GM23248 (cell line): Measurements from ENCODE around the gene SLC6A19. TPM values are rescaled to one million over a fixed set of nuclear protein-coding genes. Genes with fewer than 3 reads are reported as not detected.

Source experiments
- DNase-seq: peaks from one replicate; pipeline ENCODE4 v3.0.0-alpha.2; 2015
- H2AFZ ChIP-seq: fragments of 200-600 bp; sonication (generic); 2 replicates; pipeline ENCODE4 v1.6.1; 2016; ENCODE audit warnings: antibody characterized with exemption
- H3F3A ChIP-seq: fragments of 200-600 bp; sonication (generic); 2 replicates; pipeline ENCODE4 v1.6.1; 2016; ENCODE audit warnings: mild to moderate bottlenecking, antibody characterized with exemption, mixed run types; ENCODE audit not compliant: insufficient read depth
- H3K27ac ChIP-seq: fragments of 200-600 bp; sonication (generic); 2 replicates; pipeline ENCODE4 v1.5.1; 2016; ENCODE audit warnings: mild to moderate bottlenecking
- H3K27me3 ChIP-seq: fragments of 200-600 bp; sonication (generic); replicated peaks from 2 replicates; pipeline ENCODE4 v1.6.1; 2016; ENCODE audit warnings: mild to moderate bottlenecking; ENCODE audit not compliant: insufficient read depth
- H3K36me3 ChIP-seq: fragments of 200-600 bp; sonication (generic); 2 replicates; pipeline ENCODE4 v1.6.1; 2016; ENCODE audit warnings: low read depth, mild to moderate bottlenecking
- H3K4me1 ChIP-seq: fragments of 200-600 bp; sonication (generic); 2 replicates; pipeline ENCODE4 v1.6.1; 2016; ENCODE audit warnings: mild to moderate bottlenecking; ENCODE audit not compliant: insufficient read depth
- H3K4me2 ChIP-seq: fragments of 200-600 bp; sonication (generic); one replicate; pipeline ENCODE4 v1.6.1; 2016; ENCODE audit warnings: mild to moderate bottlenecking; ENCODE audit not compliant: unreplicated experiment
- H3K4me3 ChIP-seq: fragments of 200-600 bp; sonication (generic); 2 replicates; pipeline ENCODE4 v1.5.1; 2016; ENCODE audit warnings: mild to moderate bottlenecking
- H3K79me2 ChIP-seq: fragments of 200-600 bp; sonication (generic); 2 replicates; pipeline ENCODE4 v1.6.1; 2016; ENCODE audit warnings: mild to moderate bottlenecking; ENCODE audit not compliant: insufficient read depth
- H3K9ac ChIP-seq: fragments of 200-600 bp; sonication (generic); 2 replicates; pipeline ENCODE4 v1.6.1; 2016; ENCODE audit warnings: mild to moderate bottlenecking
- H3K9me2 ChIP-seq: fragments of 200-600 bp; sonication (generic); 2 replicates; pipeline ENCODE4 v1.6.1; 2016; ENCODE audit warnings: mixed run types, mild to moderate bottlenecking, moderate library complexity; ENCODE audit not compliant: insufficient read depth
- H3K9me3 ChIP-seq: fragments of 200-600 bp; sonication (generic); one replicate; pipeline ENCODE4 v1.6.1; 2017; ENCODE audit warnings: low read depth
- H4K20me1 ChIP-seq: fragments of 200-600 bp; sonication (generic); 2 replicates; pipeline ENCODE4 v1.6.0; 2016; ENCODE audit not compliant: insufficient read depth
- EZH2 ChIP-seq: fragments of 200-600 bp; sonication (generic); IDR thresholded peaks from 2 replicates; pipeline ENCODE4 v1.6.1; 2018; ENCODE audit warnings: antibody characterized with exemption, mild to moderate bottlenecking; ENCODE audit not compliant: insufficient read depth, poor library complexity, severe bottlenecking
- EZH2phosphoT487 ChIP-seq: fragments of 200-600 bp; sonication (generic); IDR thresholded peaks from 2 replicates; pipeline ENCODE4 v1.6.1; 2018; ENCODE audit warnings: antibody characterized with exemption, moderate library complexity, mild to moderate bottlenecking, low read depth; ENCODE audit not compliant: insufficient read depth
- WGBS, 2 experiments: methylation state at CpG; one replicate each; pipeline ENCODE4 v1.1.6; 2015 to 2017; ENCODE audit warnings: low lambda C conversion rate in 2 of 2, low coverage in 1 of 2; ENCODE audit errors: missing lambda C conversion rate in 2 of 2; 5-methylcytosine and 5-hydroxymethylcytosine counted together
- in situ Hi-C: fragments of 300-500 bp; cut with MboI; formaldehyde crosslinking; loops from 2 replicates; pipeline ENCODE4 v1.15.0; 2020
- polyA plus RNA-seq: library from polyadenylated mRNA; unstranded; fragments of >200 nt; fragmentation: Nextera tagmentation; extraction: Ambion mirVana; gene quantifications from 2 replicates; pipeline ENCODE4 v1.2.1, GENCODE V29; 2016
- total RNA-seq: library from RNA; depleted of rRNA; stranded (reverse); fragments of >200 nt; shearing (Covaris generic); gene quantifications from 2 replicates; pipeline ENCODE4 v1.2.3, GENCODE V29; 2014

The SLC6A19 gene
- total and polyA plus RNA-seq, 2 experiments from 2014 or later = not detected

DNA sequence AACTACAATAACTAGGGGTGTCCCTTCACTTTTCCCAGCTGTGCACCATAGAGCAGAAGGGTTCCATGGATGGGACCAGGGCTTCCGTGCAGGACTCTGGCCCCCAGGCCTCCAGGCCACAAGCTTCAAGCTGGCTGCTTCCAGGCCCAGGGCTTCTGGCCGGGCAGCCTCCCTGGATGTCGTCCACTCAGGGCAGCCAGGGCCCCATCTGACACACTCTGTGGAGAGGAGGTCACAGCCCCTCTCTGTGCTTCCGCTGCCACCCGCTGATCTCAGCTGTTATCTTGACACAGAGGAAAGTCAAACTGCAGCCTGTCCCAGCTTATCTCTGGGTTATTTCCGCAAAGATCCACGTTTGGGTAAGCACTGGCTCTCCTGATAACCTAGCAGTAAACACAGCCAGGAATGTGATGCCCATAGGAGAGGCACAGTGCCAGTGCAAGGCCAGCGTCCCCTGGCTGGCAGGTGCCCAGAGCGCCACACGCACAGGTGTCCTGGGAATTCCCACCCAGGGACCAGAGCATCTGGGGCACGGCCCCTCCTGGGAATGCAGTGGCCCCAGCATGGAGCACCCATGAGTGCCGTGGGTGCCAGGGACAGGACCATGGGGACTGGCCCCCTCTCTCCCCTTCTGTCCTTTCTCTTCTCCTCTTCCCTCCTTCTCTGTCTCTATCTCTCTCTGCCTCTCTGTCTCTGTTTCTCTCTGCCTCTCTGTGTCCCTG lies 15.6 kb upstream of the SLC6A19 start:
- Histone ChIP-seq H3K9me3 (no peaks in the 10 kb centered on the region), H3F3A (no peaks in the 10 kb centered on the region), H3K4me2 (no peak overlapping the region), H3K79me2 (no peaks in the 10 kb centered on the region), H3K9ac (no peak overlapping the region), H3K27ac (no peak overlapping the region), H2AFZ (no peak overlapping the region), H3K9me2 (no peaks in the 10 kb centered on the region), H3K4me3 (no peak overlapping the region), H3K4me1 (no peaks in the 10 kb centered on the region), H3K36me3 (no peaks in the 10 kb centered on the region), H3K27me3 (peaks cover 31% of the 10 kb centered on the region), H4K20me1 (no peaks in the 10 kb centered on the region)
- WGBS, 2 experiments = 57 to 59% methylated on average over 12 of the region's 12 CpGs
- in situ Hi-C loops = no loop called here
- DNase-seq = no peak
- TF ChIP-seq EZH2phosphoT487 (no peak), EZH2 (no peak)

DNA sequence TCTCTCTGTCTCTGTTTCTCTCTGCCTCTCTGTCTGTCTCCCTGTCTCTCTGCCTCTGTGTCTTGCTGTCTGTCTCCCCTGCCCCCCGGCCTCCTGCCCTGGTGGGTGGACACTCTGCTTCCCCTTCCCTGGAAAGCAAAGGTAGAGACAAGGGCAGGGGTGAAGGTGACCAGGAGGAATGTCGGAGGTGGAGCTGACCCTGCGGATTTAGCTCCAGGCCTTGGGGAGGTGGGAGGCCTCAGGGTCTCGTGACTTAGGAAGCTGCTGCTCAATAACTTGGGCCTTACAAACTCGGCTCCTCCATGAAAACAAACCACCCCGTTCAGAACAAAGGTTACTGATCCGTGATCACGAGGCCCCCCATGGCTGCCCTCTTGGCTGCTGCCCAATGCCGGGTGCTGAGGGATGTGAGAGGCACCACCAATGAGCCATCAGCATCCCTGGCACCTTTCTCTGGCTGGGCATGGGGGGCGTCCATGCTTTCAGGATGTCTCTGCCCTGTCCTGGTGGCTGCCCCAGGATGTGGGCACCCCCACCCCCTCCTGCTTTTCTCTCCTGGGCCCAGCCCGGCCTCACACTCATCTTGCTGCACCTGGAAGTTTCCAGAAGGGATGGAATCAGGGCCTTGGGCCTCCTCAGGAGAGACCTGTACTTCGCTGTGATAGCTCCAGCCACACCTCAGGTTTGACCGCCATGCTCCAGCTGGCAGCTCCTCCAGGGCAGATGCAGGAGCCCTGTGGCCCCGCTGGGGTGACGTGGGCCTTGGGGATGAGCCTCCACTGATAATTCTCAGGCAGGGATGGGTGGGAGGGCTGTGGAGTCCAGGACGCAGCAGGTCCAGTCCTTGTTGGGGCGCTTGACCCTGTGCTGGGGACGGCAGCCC lies 14.8 kb upstream of the SLC6A19 start:
- Histone ChIP-seq H3K4me2 (no peak overlapping the region), H3K9me3 (no peaks in the 10 kb centered on the region), H2AFZ (no peak overlapping the region), H4K20me1 (no peaks in the 10 kb centered on the region), H3K4me3 (no peak overlapping the region), H3K27me3 (peaks cover 33% of the 10 kb centered on the region), H3K27ac (no peak overlapping the region), H3K79me2 (no peaks in the 10 kb centered on the region), H3K9ac (no peak overlapping the region), H3K9me2 (no peaks in the 10 kb centered on the region), H3K36me3 (no peaks in the 10 kb centered on the region), H3F3A (no peaks in the 10 kb centered on the region), H3K4me1 (no peaks in the 10 kb centered on the region)
- DNase-seq = no peak
- TF ChIP-seq EZH2phosphoT487 = no peak
- TF ChIP-seq EZH2 = no peak
- 29% methylated on average over 17 to 18 of the region's 18 CpGs for WGBS, 2 experiments
- in situ Hi-C loops = no loop called here

- H3K4me1 ChIP-seq = no peaks in the 10 kb centered on the region
- DNase-seq = no peak
- peaks cover 33% of the 10 kb centered on the region for H3K27me3 ChIP-seq
- H4K20me1 ChIP-seq = no peaks in the 10 kb centered on the region
- no peaks in the 10 kb centered on the region for H3F3A ChIP-seq
- H3K9me2 ChIP-seq = no peaks in the 10 kb centered on the region
- in situ Hi-C loops = no loop called here
- no peak overlapping the region for H2AFZ ChIP-seq
- WGBS, 2 experiments = 44 to 59% methylated on average over 16 to 17 of the region's 18 CpGs
- no peak overlapping the region for H3K9ac ChIP-seq
- H3K36me3 ChIP-seq = no peaks in the 10 kb centered on the region
- no peaks in the 10 kb centered on the region for H3K9me3 ChIP-seq
- H3K4me3 ChIP-seq = no peak overlapping the region
- H3K27ac ChIP-seq = no peak overlapping the region
- H3K79me2 ChIP-seq = no peaks in the 10 kb centered on the region
- H3K4me2 ChIP-seq = no peak overlapping the region
- TF ChIP-seq EZH2phosphoT487 (no peak), EZH2 (no peak)
Measured at GRCh38 chr5:1187234-1187949, 14.0 kb upstream of the SLC6A19 start.

GRCh38 chr5:1187950-1188334 lies 13.5 kb upstream of the SLC6A19 start:
- 49 to 50% methylated on average over 8 of the region's 8 CpGs for WGBS, 2 experiments
- Histone ChIP-seq H3K4me2 (no peak overlapping the region), H3K9me2 (no peaks in the 10 kb centered on the region), H3K4me1 (no peaks in the 10 kb centered on the region), H3K79me2 (no peaks in the 10 kb centered on the region), H3K9me3 (no peaks in the 10 kb centered on the region), H3K27me3 (peaks cover 29% of the 10 kb centered on the region), H4K20me1 (no peaks in the 10 kb centered on the region), H3K4me3 (no peak overlapping the region), H3F3A (no peaks in the 10 kb centered on the region), H2AFZ (no peak overlapping the region), H3K27ac (no peak overlapping the region), H3K36me3 (no peaks in the 10 kb centered on the region), H3K9ac (no peak overlapping the region)
- in situ Hi-C loops = no loop called here
- DNase-seq = no peak
- TF ChIP-seq EZH2 (no peak), EZH2phosphoT487 (no peak)
